ENCODE measurements around the gene GAMT. TPM values are rescaled to one million over a fixed set of nuclear protein-coding genes. Genes with fewer than 3 reads are reported as not detected.

Gene GAMT
- total RNA-seq, 4 donors from 2014 or later, result 27.8 to 40.3 (median 34.0) TPM

DNA sequence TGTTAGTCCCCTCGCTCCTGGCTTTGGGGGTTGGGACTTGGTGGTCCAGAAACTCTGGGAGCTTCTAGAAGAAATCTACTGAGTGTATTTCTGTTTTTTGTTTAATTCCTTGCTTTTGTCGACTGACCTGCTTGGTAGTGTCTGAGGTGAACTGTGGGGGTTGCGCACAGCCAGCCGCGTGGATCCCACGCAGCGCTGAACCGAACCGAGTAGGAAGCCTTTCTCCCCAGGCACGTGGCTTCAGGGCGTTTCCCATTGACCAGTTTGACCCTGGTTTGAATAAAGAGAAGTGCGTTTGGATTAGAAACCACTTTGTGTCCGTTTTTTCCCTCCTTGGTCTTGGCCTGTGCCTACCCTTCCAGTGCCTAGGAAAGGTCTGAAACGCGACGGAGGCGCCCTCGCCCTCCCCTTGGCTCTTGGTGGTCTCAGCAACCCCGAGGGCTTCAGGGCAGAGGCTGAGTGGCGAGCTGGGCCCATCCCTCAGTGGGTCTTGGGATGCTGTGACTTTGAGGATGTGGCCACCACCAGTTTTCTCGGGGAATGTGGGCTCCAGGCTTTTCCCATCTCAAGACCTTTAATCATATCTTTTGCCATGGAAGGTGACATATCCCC lies 34.1 kb upstream of the GAMT start:
- H3K9me3 ChIP-seq, result no peaks in the 10 kb centered on the region
- H3K27ac ChIP-seq, result no peak overlapping the region
- H3K4me1 ChIP-seq, result peaks cover 23% of the 10 kb centered on the region
- peaks cover 63% of the 10 kb centered on the region for H3K36me3 ChIP-seq
- WGBS, result 86% methylated on average over 21 of the region's 21 CpGs
- no peak for DNase-seq (ENCODE audit: low spot score in 2 of 2)
- TF ChIP-seq, protein P1, sequence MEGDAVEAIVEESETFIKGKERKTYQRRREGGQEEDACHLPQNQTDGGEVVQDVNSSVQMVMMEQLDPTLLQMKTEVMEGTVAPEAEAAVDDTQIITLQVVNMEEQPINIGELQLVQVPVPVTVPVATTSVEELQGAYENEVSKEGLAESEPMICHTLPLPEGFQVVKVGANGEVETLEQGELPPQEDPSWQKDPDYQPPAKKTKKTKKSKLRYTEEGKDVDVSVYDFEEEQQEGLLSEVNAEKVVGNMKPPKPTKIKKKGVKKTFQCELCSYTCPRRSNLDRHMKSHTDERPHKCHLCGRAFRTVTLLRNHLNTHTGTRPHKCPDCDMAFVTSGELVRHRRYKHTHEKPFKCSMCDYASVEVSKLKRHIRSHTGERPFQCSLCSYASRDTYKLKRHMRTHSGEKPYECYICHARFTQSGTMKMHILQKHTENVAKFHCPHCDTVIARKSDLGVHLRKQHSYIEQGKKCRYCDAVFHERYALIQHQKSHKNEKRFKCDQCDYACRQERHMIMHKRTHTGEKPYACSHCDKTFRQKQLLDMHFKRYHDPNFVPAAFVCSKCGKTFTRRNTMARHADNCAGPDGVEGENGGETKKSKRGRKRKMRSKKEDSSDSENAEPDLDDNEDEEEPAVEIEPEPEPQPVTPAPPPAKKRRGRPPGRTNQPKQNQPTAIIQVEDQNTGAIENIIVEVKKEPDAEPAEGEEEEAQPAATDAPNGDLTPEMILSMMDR (IDR thresholded peaks at IDR 0.05), result no peak
- no peak for TF ChIP-seq POLR2AphosphoS5 (IDR thresholded peaks at IDR 0.05)
- no peak for TF ChIP-seq POLR2A (IDR thresholded peaks at IDR 0.05)
- no peak for TF ChIP-seq EP300 (IDR thresholded peaks at IDR 0.05)
- no peak overlapping the region for H3K4me3 ChIP-seq
- H3K27me3 ChIP-seq, result no peaks in the 10 kb centered on the region

DNA sequence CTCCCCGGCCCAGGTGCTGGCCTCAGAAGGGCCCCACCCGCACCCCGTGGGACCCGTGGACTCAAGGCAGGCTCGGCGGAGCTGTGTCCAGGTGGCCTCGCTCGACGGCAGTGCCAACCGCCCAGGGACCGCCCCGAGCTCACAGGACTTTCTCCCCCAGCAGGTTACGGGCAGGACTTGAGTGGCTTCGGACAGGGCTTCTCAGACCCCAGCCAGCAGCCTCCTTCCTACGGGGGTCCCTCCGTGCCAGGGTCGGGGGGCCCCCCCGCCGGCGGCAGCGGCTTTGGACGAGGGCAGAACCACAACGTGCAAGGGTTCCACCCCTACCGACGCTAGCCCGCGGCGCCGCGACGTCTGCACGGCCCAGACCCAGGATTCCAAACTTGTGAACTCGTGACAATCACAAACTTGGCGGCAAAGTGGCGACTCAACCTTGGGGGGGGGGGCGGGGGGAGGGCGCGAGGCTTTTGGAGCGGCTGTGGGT lies 33.3 kb upstream of the GAMT start:
- H3K36me3 ChIP-seq, result peaks cover 63% of the 10 kb centered on the region

DNA sequence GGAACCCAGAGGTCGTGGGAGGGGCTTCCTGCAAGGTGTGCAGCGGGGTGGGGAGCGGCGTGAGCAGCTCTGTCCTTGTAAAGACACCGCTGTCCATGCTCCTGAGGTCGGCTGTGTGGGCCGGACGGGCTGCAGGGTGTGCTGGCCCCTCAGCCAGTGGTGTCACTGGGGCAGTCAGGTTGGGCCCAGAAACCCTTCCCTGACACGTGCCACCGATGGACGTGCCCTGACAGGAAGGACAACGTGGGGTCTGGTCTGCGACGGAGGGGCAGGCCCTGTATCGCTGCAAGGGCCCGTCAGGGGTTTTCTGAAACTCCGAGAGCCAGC lies 32.7 kb upstream of the GAMT start:
- Histone ChIP-seq H3K27me3 (no peaks in the 10 kb centered on the region), H3K4me3 (no peak overlapping the region), H3K4me1 (peaks cover 12% of the 10 kb centered on the region), H3K9me3 (no peaks in the 10 kb centered on the region), H3K27ac (no peak overlapping the region), H3K36me3 (peaks cover 67% of the 10 kb centered on the region)
- no peak for DNase-seq (ENCODE audit: low spot score in 2 of 2)
- TF ChIP-seq, protein P1 (IDR thresholded peaks at IDR 0.05), result no peak
- TF ChIP-seq EP300 (IDR thresholded peaks at IDR 0.05) (no peak), POLR2A (IDR thresholded peaks at IDR 0.05) (no peak), POLR2AphosphoS5 (IDR thresholded peaks at IDR 0.05) (no peak)
- 91% methylated on average over 4 of the region's 17 CpGs for WGBS

More for the DNA sequence above, 33.3 kb upstream of the GAMT start:
- Histone ChIP-seq H3K27ac (no peak overlapping the region), H3K4me3 (no peak overlapping the region), H3K4me1 (peaks cover 14% of the 10 kb centered on the region), H3K9me3 (no peaks in the 10 kb centered on the region), H3K27me3 (no peaks in the 10 kb centered on the region)
- TF ChIP-seq EP300 (IDR thresholded peaks at IDR 0.05), result no peak
- TF ChIP-seq, protein P1 (IDR thresholded peaks at IDR 0.05), result no peak
- TF ChIP-seq POLR2AphosphoS5 (IDR thresholded peaks at IDR 0.05), result no peak
- no peak for TF ChIP-seq POLR2A (IDR thresholded peaks at IDR 0.05)
- DNase-seq (ENCODE audit: low spot score in 2 of 2), result no peak
- 86% methylated on average over 19 of the region's 39 CpGs for WGBS

DNA sequence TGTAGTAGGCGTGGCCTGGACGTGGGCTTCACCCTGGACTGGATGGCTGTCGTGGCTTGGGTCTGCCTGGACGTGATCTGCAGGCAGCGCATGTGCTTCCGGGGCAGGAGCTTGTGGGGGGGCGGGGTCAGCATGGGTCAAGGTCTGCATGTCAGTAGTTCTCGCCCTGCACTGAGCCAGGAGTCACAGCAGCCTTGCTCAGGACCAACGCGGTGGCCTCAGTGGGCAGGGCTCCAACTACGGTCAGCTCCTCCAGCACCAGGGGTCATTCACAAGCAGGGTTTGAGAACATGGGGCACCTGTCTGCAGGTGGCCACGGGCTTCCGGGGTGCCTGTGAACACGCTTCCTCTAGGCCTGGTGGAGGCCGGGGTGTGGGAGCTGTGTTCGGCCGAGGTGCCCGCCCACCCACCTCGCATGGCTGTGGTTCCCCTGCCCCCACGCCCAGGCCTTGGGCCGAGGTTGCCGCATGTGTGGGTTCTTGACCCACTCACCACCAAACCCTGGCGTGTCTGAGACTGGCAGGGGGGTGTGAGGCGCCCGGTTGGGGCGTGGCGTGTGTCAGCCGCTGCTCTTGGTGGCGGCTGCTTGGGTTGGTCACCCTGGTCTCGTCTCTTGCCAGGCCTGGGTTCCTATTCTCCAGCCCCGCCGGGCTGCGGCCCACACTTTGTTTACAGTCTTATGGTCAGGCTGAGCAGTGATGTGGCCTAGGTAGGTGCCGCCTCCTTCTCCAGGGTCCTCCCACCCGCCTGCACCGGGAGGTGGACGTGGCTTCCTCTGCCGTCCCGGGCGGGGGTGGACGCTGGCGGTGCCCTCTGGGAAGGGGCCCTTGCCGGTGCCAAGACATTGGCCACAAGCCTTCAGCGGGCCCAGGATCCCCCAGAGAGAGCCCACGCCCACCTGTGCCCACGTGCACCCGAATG lies 32.0 kb upstream of the GAMT start:
- Histone ChIP-seq H3K36me3 (peaks cover 74% of the 10 kb centered on the region), H3K4me3 (no peak overlapping the region), H3K27ac (no peak overlapping the region), H3K4me1 (peaks cover 15% of the 10 kb centered on the region), H3K9me3 (no peaks in the 10 kb centered on the region), H3K27me3 (no peaks in the 10 kb centered on the region)
- DNase-seq (ENCODE audit: low spot score in 2 of 2), result no peak
- WGBS, result no CpG with 5 or more reads among the region's 47 CpGs
- TF ChIP-seq, protein P1 (IDR thresholded peaks at IDR 0.05), result no peak
- TF ChIP-seq POLR2A (IDR thresholded peaks at IDR 0.05) (no peak), POLR2AphosphoS5 (IDR thresholded peaks at IDR 0.05) (no peak), EP300 (IDR thresholded peaks at IDR 0.05) (no peak)

DNA sequence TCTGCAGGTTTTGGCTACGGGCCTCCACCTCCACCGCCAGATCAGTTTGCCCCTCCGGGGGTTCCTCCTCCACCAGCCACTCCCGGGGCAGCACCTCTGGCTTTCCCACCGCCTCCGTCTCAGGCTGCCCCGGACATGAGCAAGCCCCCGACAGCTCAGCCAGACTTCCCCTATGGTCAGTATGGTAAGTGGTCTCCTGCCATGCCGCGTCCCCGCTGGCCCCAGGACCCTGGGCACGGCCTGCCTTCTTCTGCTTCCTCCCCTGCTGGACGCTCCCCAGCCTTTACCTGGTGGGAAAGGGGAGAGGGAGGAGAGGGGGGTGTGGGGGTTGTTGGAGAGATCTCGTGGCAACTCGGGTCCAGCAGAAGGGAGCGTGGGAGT lies 31.2 kb upstream of the GAMT start:
- Histone ChIP-seq H3K4me3 (no peak overlapping the region), H3K9me3 (no peaks in the 10 kb centered on the region), H3K27ac (no peak overlapping the region), H3K36me3 (peaks cover 81% of the 10 kb centered on the region), H3K4me1 (peaks cover 9% of the 10 kb centered on the region), H3K27me3 (no peaks in the 10 kb centered on the region)
- 96% methylated on average over 16 of the region's 16 CpGs for WGBS
- no peak for DNase-seq (ENCODE audit: low spot score in 2 of 2)
- TF ChIP-seq POLR2A (IDR thresholded peaks at IDR 0.05), result no peak
- TF ChIP-seq, protein P1 (IDR thresholded peaks at IDR 0.05), result no peak
- TF ChIP-seq EP300 (IDR thresholded peaks at IDR 0.05), result no peak
- TF ChIP-seq POLR2AphosphoS5 (IDR thresholded peaks at IDR 0.05), result no peak
